DMS 273 (cell line): ENCODE measurements around the gene EN1.

Experiments used
- DNase-seq: peaks from one replicate; lab custom pipeline; 2025; ENCODE audit not compliant: unreplicated experiment; lab: John Stamatoyannopoulos, UW

EN1 gene

GRCh38 chr2:118794546-118794945, 52.9 kb downstream of the EN1 start:
- no peak for DNase-seq
